Measurements from ENCODE around the gene RNF145. TPM values are rescaled to one million over a fixed set of nuclear protein-coding genes. Genes with fewer than 3 reads are reported as not detected.
A peak's percentile ranks its signal among the peaks of the same experiment; 100 is the strongest.

The RNF145 gene
- total RNA-seq, 6 experiments from 2014 or later: 69.8 to 88.1 (median 78.6) TPM

- peaks cover 92% of the 10 kb centered on the region for H3K4me1 Mint-ChIP-seq (ENCODE audit: low read depth)
Measured at GRCh38 chr5:159184236-159184635, 25.1 kb downstream of the RNF145 start.

GRCh38 chr5:159183247-159183646 lies 26.1 kb downstream of the RNF145 start:
- Mint-ChIP-seq H3K27ac (peak overlapping the region; percentile 96), H3K4me3 (no peak overlapping the region; the same call in 1 of the 2 replicates), H3K9me3 (no peaks in the 10 kb centered on the region), H3K4me1 (ENCODE audit: low read depth) (peaks cover 92% of the 10 kb centered on the region), H3K36me3 (ENCODE audit: low read depth) (peaks cover 26% of the 10 kb centered on the region), H3K27me3 (ENCODE audit: insufficient read depth) (no peaks in the 10 kb centered on the region; the same call in 1 of the 2 replicates)
- DNase-seq: no peak
- no peak for TF ChIP-seq CTCF (IDR thresholded peaks at IDR 0.05)

More at GRCh38 chr5:159184236-159184635, 25.1 kb downstream of the RNF145 start:
- Mint-ChIP-seq H3K36me3 (ENCODE audit: low read depth) (peaks cover 36% of the 10 kb centered on the region), H3K9me3 (no peaks in the 10 kb centered on the region), H3K27me3 (ENCODE audit: insufficient read depth) (no peaks in the 10 kb centered on the region; the same call in 1 of the 2 replicates), H3K4me3 (peak overlapping the region; percentile 73), H3K27ac (peak overlapping the region; percentile 96)
- DNase-seq: no peak
- TF ChIP-seq CTCF (IDR thresholded peaks at IDR 0.05): no peak

- Mint-ChIP-seq H3K27ac (peak overlapping the region; percentile 79), H3K27me3 (ENCODE audit: insufficient read depth) (no peaks in the 10 kb centered on the region; the same call in 1 of the 2 replicates), H3K36me3 (ENCODE audit: low read depth) (peaks cover 21% of the 10 kb centered on the region), H3K4me3 (peak overlapping the region; percentile 55), H3K9me3 (no peaks in the 10 kb centered on the region), H3K4me1 (ENCODE audit: low read depth) (peaks cover 89% of the 10 kb centered on the region)
- no peak for TF ChIP-seq CTCF (IDR thresholded peaks at IDR 0.05)
- DNase-seq: no peak
Measured at GRCh38 chr5:159182691-159183090, 26.7 kb downstream of the RNF145 start.

GRCh38 chr5:159181651-159182050 lies 27.7 kb downstream of the RNF145 start:
- Mint-ChIP-seq H3K9me3 (no peaks in the 10 kb centered on the region), H3K36me3 (ENCODE audit: low read depth) (peaks cover 20% of the 10 kb centered on the region; the same call in 1 of the 2 replicates), H3K4me3 (no peak overlapping the region), H3K27me3 (ENCODE audit: insufficient read depth) (no peaks in the 10 kb centered on the region; the same call in 1 of the 2 replicates), H3K27ac (peak overlapping the region; percentile 97; the same call in 1 of the 2 replicates), H3K4me1 (ENCODE audit: low read depth) (peaks cover 94% of the 10 kb centered on the region)
- TF ChIP-seq CTCF (IDR thresholded peaks at IDR 0.05): no peak
- no peak for DNase-seq

- H3K9me3 Mint-ChIP-seq: no peaks in the 10 kb centered on the region
- TF ChIP-seq CTCF (IDR thresholded peaks at IDR 0.05): no peak
- no peaks in the 10 kb centered on the region; the same call in 1 of the 2 replicates for H3K27me3 Mint-ChIP-seq (ENCODE audit: insufficient read depth)
- DNase-seq: no peak
- peak overlapping the region; percentile 26; the same call in 1 of the 2 replicates for H3K4me3 Mint-ChIP-seq
- H3K27ac Mint-ChIP-seq: peak overlapping the region; percentile 97
- H3K4me1 Mint-ChIP-seq (ENCODE audit: low read depth): peaks cover 94% of the 10 kb centered on the region
- H3K36me3 Mint-ChIP-seq (ENCODE audit: low read depth): peaks cover 20% of the 10 kb centered on the region; the same call in 1 of the 2 replicates
Measured at GRCh38 chr5:159181152-159181551, 28.2 kb downstream of the RNF145 start.

Data from HFFc6 (cell line).